Measurements from ENCODE around the gene C11orf24.
"Not testable (repeated sequence)": the region's sequence is repeated elsewhere in the genome, so short reads cannot be mapped to it uniquely, and the experiment has no call there.

C11orf24 gene

DNA sequence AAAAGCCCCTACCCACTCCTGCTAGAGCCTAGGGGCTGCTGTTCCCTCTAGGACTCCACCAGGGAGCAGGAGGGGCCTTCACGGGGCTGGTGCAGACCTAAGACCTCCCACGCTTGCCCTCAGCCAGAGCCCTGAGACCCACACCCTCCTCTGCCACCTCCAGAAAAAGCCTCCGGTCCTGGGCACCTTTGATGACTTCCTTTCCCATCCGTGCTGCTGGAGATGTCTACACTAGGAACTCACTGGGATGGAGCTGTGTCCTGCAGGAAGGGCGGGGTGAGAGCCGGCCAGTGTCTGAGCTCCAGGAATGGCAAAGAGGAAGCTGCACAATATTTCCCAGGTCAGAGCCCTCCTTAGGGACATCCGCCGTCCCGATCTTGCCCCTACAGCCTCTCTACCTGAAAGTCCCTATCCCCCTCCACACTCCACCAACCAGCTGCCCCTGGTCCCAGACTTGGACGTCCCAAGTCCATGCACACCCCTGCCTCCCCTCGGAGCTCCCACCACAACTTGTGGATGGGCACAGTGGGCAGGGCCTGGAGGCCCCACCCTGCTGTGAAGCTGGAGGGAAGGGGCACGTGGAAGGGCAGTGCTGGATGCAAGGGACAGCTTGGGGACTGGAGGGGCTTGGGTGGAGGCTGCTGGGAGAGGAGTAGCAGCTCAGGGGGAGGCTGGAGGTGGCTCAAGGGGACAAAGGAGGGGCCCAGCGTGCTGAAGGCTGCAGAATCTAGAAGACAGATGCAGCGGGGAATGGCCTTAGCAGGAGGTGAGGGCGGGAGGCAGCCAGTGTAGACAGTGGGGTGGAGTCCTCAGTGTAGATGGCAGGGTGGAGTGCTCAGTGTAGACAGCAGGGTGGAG is 27.1 kb upstream of the C11orf24 start:
- DNase-seq, result no peak

DNA sequence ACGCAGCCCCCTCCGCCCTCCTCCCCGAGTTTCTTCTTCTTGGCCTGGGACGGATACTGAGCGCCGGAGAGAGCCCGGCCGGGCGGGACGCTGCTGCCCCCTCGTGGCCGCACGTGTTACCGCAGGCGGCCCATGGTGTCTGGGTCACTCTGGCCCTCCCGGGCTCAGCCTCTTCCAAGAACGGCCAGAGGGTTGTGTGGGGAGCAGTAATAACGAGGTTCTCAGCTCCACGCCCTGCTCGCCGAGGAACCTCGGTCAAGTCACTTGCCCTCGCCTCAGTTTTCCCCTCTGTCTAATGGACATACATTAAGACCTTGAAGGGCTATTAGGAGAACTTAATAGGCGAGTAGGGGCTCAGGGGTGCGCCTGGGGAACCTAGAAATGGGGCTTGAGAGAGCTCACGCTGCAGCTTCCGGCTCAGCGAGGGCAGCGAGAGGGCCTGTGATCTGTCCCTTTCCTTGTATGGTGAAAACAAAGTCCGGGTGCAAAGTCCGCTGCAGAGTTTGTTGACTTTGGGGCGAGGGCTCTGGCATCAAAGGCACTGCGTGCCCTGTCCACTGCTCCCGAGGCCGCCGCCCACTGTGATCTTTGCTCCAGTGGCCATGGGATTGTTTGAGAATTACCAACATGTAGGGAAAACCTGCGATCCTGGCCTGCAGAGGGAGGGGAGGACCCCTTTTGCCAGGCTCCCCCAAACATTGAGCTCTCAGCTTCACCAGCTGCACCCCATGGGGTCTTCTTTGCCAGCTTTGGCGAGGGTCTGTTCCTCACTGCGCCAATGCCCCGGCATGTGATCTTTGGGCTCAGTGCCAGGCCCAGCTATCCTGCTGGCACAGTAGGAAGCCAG is 26.3 kb upstream of the C11orf24 start:
- DNase-seq, result peak; percentile 84 to 88

DNA sequence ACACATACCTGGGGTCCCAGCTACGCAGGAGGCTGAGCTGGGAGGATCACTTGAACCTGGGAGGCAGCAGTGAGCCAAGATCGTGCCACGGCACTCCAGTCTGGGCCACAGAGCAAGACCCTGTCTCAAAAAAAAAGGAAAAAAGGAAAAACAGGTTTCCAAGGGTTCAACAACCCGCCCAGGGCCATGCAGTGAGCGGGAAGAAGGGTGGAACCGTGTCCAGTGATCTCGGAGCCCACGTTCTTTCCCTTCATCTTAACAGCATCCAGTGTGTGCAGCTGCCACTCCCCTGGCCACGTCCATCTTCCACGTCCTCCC is 25.7 kb upstream of the C11orf24 start:
- no peak for DNase-seq

DNA sequence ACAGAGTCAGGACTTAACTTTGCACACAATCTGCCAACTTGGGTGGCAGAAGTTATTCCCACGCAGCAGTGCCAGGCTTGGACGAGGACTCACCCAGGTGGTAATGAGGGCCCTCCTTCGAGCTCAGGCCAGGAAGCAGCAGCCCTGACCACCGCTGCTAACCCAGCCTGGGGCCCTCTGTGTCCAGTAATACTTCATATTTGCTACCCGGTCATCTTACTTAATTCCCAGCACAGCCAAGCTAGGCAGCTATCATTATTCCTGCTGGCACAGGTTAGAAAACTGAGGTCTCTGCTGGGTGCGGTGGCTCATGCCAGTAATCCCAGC is 25.2 kb upstream of the C11orf24 start:
- DNase-seq, result no peak

DNA sequence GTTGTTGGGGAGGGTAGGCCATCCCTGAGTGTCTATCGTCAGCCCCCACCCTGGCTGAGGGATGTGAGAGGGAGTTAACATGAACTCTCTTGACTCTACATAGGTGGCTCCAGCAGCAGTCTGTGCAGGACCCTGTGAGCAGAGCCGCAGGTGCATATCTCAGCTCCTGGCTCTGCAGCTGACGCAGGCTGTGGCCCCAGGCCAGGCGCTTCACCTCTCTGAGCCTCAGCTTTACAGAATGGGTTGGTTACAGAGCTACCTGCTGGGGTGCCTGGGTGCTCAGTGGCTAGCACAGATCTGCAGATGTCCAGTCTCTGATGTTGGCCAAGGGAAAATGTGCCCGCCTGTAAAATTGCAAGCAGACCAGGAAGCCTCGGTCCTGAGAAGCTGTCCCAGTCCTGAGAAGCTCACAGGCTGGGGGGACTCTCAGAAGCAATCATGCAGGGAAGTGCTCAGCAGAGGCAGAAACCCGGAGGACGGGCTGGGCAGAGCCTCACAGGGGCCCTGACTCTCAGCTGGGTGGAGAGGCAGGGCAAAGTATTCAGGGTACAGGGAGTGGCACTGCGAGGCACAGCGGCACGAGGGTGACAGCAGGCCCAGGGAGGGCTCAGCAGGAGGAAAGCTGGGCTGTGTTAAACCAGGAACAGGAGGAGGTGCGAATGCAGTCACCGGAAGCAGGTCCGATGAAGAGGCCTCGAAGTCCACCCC is 24.7 kb upstream of the C11orf24 start:
- no peak for DNase-seq

DNA sequence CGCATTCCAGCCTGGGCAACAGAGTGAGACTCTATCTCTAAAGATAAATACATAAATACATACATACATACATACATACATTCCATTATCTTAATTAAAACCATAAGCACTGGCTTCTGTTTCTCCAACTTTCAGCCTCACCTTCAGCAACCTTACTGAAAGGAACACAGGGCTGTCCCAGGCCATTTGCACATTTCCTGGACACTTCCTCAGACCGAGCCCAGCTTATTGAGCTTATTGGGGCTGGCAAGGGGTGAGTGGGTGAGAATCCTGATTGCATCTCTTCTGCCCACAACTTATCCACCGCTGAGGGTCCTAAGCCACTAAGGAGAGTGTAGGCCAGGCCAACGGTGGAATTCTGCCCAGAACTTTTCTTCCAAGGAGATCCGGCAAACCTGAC is 24.2 kb upstream of the C11orf24 start:
- no peak for DNase-seq

DNA sequence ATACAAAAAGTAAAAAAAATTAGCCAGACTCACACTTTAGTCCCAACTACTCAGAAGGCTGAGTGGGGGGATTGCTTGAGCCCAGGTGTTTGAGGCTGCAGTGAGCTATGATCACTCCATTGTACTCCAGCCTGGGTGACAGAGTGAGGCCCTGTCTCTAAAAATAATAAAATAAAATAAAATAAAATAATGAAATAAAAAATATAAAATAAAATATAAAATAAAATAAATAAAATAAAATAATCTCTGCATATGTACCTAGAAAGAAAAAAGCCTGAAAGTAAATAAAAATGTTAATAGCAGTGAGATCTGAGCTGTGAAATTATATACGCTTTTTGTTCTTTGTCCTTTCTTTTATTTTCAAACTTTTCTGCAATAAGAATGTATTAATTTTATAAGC is 23.5 kb upstream of the C11orf24 start:
- no peak for DNase-seq

DNA sequence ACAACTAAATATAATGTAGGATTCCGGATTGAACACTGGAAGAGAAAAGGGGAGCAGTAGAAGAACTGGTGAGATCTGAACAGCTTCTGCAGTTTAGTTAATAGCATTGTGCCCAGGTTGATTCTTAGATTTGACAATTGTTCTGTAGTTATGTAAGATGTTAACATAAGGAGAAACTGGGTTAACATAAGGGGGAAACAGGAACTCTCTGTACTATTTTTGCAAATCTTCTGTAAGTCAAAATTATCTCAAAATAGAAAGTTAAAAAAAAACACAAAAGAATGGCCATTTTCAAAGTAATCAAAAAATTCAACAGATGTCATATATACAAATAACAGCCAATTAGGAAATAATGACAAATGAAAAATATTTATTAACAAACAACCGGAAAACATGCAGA is 21.9 kb upstream of the C11orf24 start:
- no peak for DNase-seq

DNA sequence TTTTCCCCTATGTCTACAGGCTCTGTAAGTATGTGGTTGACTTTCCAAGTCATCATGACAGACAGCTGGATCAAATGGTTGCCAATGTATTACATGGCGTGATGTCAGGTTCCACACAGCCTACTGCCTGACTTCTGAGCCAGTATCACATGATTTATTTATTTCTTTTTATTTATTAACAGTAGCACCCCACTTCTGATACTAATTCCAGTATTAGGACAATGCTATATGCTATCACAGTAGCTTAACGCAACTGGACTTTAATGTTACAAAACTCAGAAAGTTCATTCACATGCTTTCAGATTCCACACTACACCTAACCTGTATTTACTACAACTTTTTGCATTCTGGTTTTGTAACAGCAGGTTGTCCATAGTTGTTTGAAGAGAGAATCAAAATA is 17.7 kb upstream of the C11orf24 start:
- DNase-seq, result no peak

DNA sequence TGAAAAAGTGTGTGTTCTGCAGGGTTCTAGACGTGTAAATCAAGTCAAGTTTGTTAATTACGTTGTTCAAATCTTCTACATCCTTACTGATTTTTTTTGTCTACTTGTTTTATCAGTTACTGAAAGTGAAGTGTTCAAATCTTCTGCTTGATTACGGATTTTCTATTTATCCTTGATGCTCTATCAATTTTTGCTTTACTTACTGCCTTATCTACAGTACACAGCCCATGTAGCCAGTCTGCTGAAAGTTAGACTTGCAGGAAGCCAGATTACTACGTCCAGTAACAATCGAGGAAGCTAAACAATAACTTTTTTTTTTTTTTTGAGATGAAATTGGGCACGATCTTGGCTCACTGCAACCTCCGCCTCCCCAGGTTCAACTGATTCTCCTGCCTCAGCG is 15.6 kb upstream of the C11orf24 start:
- no peak for DNase-seq

DNA sequence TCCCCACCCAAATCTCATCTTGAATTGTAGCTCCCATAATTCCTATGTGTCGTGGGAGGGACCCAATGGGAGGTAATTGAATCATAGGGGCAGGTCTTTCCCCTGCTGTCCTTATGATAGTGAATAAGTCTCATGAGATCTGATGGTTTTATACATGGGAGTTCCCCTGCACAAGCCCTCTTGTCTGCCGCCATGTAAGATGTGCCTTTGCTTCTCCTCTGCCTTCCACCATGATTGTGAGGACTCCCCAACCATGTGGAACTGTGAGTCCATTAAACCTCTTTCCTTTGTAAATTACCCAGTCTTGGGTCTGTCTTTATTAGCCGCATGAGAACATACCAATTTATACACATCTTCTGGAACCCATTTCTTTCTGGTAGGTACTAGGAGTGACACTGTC is 12.8 kb upstream of the C11orf24 start:
- not testable (repeated sequence) for DNase-seq

DNA sequence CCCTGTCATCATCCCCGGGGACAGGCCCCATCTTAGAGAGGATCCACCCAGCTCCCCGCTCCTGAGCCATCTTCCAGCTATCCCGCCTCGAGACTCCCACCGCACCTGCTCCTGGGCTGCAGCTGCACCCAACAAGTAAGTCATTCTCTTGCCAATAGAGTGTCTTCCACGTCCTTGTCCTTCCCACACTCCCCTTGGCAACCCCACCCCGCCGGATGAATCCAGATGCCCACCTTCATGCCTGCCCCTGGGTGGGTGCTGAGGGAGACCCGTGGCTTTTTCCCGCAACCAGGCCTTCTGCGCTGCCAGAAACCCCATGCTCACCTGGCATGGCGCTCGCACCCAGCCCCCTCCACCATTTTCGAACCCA is 11.1 kb upstream of the C11orf24 start:
- no peak for DNase-seq

DNA sequence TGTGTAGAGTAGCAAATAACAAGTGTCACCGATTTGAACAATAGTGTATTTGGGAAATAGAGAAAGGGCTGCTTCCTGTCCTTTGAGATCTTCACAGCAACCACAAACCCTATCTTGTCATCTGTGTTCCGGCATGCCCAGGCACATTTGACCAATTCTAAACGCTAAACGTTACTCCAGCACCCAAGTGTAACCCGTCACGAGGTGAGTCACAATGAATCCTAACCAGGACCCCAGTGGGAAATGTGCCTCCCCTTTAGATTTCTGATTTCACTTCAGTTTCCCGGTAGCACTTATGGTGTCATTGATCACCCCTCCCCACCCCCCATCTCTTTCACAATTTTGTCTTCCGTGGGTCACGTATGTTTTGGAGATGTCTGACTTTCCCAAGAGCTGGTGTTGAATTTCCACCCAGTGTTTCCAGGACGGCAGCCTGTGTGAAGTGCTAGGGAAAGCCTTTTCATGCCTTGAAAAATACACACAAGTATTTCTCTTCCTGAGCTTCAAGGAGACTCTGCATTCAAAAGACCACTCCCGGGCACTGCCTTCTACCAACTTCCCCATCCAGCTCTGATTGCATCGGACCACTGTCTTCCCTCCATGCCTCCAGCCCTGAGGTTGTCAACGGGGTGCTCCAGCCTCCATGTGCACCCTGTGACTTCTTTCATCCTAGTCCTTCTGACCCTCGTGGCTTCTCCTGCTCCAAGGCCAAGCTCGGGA is 10.5 kb upstream of the C11orf24 start:
- peak; percentile 57 to 64 for DNase-seq

DNA sequence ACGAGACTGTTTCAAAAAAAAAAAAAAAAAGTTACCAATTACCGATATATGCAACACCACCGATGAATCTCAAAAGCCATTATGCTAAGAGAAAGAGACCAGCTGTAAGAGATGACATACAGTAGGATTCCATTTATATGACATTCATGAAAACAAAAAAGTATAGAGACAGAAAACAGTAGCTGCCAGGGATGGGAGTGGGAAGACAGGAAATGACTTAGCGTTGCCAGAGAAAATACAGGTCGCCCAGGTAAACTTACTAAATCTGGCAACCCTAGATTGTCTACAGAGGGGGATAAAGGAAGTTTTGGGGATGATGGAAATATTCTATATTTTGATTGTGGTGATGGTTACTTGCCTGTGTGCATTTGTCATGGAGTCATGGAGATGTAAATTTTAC is 7.9 kb upstream of the C11orf24 start:
- no peak for DNase-seq

DNA sequence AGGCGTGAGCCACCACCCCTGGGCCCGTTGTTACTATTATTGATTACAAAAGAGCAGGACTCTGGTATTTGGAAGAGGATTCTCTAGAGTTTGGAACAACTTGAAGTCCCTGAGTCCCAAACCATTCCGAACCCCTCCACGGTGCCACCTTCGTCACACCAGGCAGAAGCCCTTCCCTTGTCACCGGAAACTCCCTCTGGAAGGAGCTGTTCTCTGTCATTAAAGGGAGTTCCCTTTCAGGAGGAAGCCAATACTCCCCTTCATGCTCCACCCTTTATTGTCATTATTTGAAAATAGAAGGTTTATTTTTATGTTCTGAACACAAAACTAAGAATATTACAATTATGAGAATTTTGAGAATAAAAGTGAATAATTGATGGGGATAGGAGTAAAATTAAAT is 5.1 kb upstream of the C11orf24 start:
- DNase-seq, result no peak

DNA sequence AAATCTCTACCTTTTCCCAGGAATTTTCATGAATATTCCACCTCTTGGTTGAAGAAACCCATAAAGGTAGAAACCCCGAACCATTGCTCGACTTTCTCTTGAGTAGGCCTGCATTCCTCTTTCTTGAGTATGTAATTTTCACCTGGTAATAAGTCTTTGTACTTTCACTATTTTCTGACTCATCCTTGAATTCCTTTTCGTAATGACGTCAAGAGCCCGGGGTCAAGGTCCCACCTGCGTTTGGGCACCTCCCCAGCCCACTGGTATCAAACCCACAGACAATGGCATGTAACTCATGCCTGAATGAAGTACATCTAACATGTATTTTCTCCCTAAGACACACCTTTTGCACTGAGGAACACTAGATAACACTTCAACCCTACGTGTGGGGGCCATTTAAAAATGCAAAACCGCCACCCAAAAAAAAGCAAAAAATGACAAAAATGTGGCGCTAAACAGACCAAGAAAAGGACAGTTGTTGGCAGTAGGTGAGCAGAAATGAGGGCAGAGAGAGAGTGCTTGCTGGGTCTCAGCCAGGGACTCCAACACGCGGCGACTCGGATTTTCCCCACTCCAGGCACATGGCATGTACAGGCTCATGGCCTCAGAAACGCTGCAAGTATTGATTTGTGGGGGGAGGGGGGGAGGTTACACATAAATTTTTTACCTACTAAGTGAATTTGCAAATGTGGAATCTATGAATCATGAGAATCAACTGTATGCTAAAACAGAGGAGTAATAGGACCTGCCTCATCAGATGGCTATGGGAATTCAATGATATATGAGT is 4.1 kb upstream of the C11orf24 start:
- no peak for DNase-seq

DNA sequence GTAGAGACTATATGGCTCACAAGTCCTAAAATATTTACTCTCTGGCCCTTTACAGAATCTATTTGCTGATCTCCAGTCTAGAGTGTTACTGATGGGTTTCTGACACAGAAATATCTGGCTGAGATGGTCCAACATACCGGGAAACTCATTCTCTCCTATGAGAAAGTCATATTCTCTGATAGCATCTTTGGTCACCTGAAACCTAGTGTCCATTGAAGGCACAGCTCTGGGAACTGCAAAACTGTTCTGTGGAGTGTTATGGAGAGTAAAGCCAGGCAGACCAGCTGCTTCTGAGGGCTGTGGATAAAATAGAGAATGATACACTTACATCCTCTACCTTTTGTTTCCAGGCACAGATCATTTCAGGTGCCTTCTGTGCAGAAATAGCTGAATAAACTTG is 2.5 kb upstream of the C11orf24 start:
- no peak for DNase-seq

DNA sequence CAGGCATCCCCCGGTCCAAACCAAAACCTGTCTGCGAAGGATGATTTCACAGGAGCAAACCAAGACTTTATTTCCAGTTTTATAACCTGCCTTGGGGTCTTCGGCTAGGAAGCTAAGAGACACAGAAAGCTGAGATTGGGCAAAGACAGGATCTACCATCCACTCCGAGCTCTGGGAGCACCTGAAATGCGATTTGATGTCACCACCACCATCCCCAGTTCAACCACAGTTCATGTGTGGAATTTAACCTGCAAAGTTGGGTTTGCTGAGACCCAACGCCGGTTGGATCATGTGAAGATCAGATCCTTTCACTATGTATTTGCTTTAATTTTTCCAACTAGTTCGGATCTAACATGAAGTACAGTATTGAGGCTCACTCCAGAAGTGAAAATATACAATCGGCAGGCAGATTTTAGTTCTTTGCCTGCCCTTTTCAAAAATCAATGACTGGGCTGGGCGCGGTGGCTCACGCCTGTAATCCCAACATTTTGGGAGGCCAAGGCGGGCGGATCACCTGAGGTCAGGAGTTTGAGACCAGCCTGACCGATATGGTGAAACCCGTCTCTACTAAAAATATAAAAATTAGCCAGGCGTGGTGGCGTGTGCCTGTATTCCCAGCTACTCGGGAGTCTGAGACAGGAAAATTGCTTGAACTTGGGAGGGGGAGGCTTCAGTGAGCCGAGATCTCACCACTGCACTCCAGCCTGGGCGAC is 1.4 kb upstream of the C11orf24 start:
- DNase-seq, result no peak

DNA sequence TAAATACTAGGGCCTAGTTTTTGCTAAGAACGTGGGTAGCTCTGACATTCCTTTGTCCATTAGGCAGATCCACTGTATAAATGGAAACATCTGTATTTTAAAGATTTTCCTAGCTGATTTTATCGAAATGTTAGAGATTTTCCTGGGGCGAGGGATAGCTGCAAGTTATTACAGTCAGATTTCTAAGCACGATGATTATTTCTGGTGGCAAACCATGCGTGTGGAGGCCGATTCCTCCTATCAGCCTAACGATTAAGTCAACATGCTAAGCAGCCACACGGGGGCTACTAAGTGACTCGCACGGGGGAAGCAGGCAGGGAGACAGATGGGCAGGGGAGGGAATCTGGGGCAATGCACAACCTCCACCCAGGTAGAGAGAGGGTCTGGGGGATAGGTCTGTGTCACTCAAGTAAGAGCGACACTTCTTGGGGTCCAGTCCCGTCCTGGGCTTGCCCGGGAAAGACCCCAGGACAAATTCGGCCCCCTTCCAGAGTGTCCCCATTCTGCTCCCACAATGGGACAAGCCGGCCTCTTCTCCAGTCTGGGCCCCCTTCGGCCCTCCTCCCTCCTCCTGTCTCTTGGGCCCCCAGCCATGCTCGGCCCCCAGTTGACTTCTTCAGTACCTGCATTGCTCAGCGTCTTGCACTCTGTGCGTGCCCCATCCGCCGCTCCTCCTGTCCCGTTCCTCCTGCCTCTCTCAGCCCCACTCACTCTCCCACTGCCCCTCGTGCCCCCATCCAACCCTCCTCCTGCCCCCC is 571 bp downstream of the C11orf24 start:
- peak; percentile 72 to 73 for DNase-seq

DNA sequence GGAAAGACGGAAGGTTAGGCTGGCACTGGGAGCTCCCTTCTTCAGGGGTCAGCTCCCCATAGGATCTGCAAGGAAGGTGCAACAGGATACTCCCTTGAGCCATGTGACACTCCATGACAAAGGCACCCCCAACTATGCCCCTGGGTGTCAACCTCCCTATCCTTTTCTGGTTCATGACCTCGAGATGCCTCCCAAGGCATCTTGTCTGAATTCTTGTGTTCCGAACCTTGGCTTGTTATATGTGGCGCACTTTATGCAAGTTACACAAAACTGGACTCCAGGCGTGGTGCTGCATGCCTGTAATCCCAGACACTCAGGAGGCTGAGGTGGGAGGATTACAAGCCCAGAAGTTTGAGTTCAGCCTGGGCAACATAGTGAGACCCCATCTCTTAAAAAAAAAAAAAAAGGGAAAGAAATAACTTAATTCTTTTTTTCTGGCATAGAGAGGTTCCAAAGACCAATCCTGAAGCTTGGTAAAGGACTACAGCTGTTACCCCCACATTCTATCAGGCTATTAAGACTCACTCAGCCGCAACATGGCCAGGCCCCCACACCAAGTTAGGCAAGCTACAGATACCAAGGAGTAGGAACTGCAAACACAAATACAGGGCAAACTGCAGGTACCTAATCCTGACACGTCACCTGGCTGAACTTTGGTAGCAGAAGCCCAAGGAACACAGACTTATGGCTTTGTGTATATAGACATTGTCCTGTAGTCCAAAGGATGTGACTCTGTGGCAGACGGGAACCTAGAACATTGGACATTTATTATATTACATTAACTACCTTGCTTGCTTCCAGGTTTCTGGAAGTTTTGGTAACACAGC is 1.4 kb downstream of the C11orf24 start:
- no peak for DNase-seq

Data from activated T-cell treated with anti-CD3 and anti-CD28 coated beads, Interleukin-2, amount 50 U/mL, for 48 hours (primary cell).